GM18526 (cell line): ENCODE results near the gene AEBP2.

Source experiments
- POLR2A ChIP-seq: IDR thresholded peaks from 3 replicates; pipeline ENCODE4 v1.6.1; 2011; ENCODE audit not compliant: insufficient read length; ENCODE audit errors: extremely low read depth

AEBP2 gene

GRCh38 chr12:19443585-19443984 lies 4.3 kb downstream of the AEBP2 start:
- no peak for TF ChIP-seq POLR2A

- TF ChIP-seq POLR2A: no peak
Observed at GRCh38 chr12:19444097-19444496, 4.8 kb downstream of the AEBP2 start.

- no peak for TF ChIP-seq POLR2A
Observed at GRCh38 chr12:19447386-19447785, 8.1 kb downstream of the AEBP2 start.

GRCh38 chr12:19449814-19450213 lies 10.5 kb downstream of the AEBP2 start:
- no peak for TF ChIP-seq POLR2A

- TF ChIP-seq POLR2A: no peak
Observed at GRCh38 chr12:19450362-19450761, 11.1 kb downstream of the AEBP2 start.

GRCh38 chr12:19451196-19451595 lies 11.9 kb downstream of the AEBP2 start:
- TF ChIP-seq POLR2A: no peak

- TF ChIP-seq POLR2A: no peak
Observed at GRCh38 chr12:19453961-19454360, 14.7 kb downstream of the AEBP2 start.

- TF ChIP-seq POLR2A: no peak
Observed at GRCh38 chr12:19454837-19455236, 15.5 kb downstream of the AEBP2 start.

- no peak for TF ChIP-seq POLR2A
Observed at GRCh38 chr12:19456176-19456575, 16.9 kb downstream of the AEBP2 start.

- TF ChIP-seq POLR2A: no peak
Observed at GRCh38 chr12:19457561-19457960, 18.3 kb downstream of the AEBP2 start.

GRCh38 chr12:19458733-19459132 lies 19.4 kb downstream of the AEBP2 start:
- TF ChIP-seq POLR2A: no peak

GRCh38 chr12:19461999-19462398 lies 22.7 kb downstream of the AEBP2 start:
- no peak for TF ChIP-seq POLR2A

GRCh38 chr12:19462406-19462805 lies 23.1 kb downstream of the AEBP2 start:
- TF ChIP-seq POLR2A: no peak

- TF ChIP-seq POLR2A: no peak
Observed at GRCh38 chr12:19464192-19464580, 24.9 kb downstream of the AEBP2 start.

- no peak for TF ChIP-seq POLR2A
Observed at GRCh38 chr12:19465711-19466110, 26.4 kb downstream of the AEBP2 start.

GRCh38 chr12:19474147-19474546 lies 34.9 kb downstream of the AEBP2 start:
- no peak for TF ChIP-seq POLR2A

GRCh38 chr12:19477071-19477470 lies 37.8 kb downstream of the AEBP2 start:
- TF ChIP-seq POLR2A: no peak

GRCh38 chr12:19480459-19480858 lies 41.2 kb downstream of the AEBP2 start:
- TF ChIP-seq POLR2A: no peak
